ENCODE results near the gene SPATA31E1. TPM values are rescaled to one million over a fixed set of nuclear protein-coding genes. Genes with fewer than 3 reads are reported as not detected.

The SPATA31E1 gene
- total RNA-seq, 1 donor from 2014 or later: 0.71 TPM

DNA sequence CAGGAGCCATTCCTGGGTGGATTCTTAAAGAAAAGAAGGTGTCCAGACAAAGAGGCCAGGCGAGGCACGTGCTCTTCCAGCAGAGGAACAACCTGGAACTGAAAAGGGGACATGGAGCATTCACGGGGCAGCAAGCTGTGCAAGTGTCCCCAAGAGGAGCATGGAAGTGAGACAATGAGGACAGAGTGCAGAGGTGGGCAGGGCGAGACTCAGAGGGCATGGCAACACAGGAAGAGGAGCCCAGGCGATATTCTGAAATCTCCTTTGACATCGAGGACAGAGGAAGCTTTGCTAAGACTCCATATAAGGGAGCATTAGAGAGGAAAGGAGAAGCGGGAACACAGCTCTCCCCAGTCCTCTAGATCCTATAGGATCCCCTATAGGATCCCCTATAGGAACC lies 29.4 kb upstream of the SPATA31E1 start:
- H3K27me3 Mint-ChIP-seq (ENCODE audit: unreplicated experiment): peaks cover 11% of the 10 kb centered on the region
- peak overlapping the region; percentile 60 for H3K4me3 Mint-ChIP-seq (ENCODE audit: unreplicated experiment)
- H3K27ac Mint-ChIP-seq (ENCODE audit: unreplicated experiment): peak overlapping the region; percentile 91
- H3K4me1 Mint-ChIP-seq (ENCODE audit: low read depth, unreplicated experiment): peaks cover 24% of the 10 kb centered on the region
- TF ChIP-seq, protein P1, sequence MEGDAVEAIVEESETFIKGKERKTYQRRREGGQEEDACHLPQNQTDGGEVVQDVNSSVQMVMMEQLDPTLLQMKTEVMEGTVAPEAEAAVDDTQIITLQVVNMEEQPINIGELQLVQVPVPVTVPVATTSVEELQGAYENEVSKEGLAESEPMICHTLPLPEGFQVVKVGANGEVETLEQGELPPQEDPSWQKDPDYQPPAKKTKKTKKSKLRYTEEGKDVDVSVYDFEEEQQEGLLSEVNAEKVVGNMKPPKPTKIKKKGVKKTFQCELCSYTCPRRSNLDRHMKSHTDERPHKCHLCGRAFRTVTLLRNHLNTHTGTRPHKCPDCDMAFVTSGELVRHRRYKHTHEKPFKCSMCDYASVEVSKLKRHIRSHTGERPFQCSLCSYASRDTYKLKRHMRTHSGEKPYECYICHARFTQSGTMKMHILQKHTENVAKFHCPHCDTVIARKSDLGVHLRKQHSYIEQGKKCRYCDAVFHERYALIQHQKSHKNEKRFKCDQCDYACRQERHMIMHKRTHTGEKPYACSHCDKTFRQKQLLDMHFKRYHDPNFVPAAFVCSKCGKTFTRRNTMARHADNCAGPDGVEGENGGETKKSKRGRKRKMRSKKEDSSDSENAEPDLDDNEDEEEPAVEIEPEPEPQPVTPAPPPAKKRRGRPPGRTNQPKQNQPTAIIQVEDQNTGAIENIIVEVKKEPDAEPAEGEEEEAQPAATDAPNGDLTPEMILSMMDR (IDR thresholded peaks at IDR 0.05; ENCODE audit: partially characterized antibody, unreplicated experiment): no peak
- H3K9me3 Mint-ChIP-seq (ENCODE audit: unreplicated experiment): peaks cover 20% of the 10 kb centered on the region
- no peaks in the 10 kb centered on the region for H3K36me3 Mint-ChIP-seq (ENCODE audit: unreplicated experiment)
- no peak for DNase-seq

DNA sequence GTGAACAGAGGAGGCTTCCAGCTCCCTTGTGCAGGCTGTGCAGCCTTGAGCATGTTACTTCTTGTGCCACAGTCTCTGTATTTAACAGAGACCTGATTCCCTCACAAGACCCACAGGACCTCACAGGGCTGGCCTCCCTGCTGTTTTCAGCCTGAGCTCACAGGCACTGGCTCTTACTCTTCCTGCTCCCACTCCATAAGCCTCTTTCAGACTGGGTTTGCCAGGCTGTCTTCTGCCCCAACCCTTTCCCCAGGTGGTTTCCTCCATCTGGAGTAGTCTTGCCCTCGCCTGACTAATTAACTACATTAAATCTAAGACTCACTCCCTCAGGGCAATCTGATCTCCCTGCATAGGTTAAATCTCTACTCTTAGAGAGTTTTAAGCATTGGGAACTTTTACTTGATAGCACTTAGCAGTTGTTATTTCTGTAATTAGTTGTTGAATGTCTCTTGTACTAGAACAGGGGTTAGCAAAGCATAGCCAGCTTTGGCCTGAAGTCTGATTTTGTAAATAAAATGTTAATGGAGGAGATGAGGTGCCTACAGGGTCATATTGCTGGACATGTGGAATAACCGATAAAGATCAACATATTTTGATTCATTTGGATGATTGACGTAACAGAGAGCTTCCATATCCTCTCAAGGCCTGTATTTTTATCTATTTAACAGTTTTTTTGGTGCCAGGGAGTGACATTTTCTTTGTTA lies 28.6 kb upstream of the SPATA31E1 start:
- H3K27me3 Mint-ChIP-seq (ENCODE audit: unreplicated experiment): peaks cover 11% of the 10 kb centered on the region
- peak overlapping the region; percentile 91 for H3K27ac Mint-ChIP-seq (ENCODE audit: unreplicated experiment)
- peak overlapping the region; percentile 56 for H3K4me3 Mint-ChIP-seq (ENCODE audit: unreplicated experiment)
- peaks cover 20% of the 10 kb centered on the region for H3K9me3 Mint-ChIP-seq (ENCODE audit: unreplicated experiment)
- peaks cover 4% of the 10 kb centered on the region for H3K36me3 Mint-ChIP-seq (ENCODE audit: unreplicated experiment)
- DNase-seq: no peak
- peaks cover 24% of the 10 kb centered on the region for H3K4me1 Mint-ChIP-seq (ENCODE audit: low read depth, unreplicated experiment)
- TF ChIP-seq, protein P1 (IDR thresholded peaks at IDR 0.05; ENCODE audit: partially characterized antibody, unreplicated experiment): no peak

DNA sequence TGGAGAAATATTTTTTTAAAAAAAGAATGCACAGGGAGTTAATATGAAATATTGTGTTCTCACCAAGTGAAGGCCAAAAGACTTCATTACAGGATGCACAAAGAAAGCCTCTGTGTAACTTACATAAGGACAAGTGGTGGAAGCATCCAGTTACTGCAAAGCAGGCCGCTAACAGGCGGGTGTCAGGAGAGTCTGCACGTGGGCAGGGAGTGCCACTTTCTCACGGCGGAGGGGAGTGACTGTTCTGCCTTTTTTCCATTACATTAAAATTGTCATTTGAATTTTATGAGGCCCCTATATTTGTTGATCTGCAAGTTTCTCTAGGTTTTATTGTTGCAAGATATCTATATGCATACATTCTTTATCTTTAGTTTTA lies 28.1 kb upstream of the SPATA31E1 start:
- peaks cover 10% of the 10 kb centered on the region for H3K36me3 Mint-ChIP-seq (ENCODE audit: unreplicated experiment)
- H3K27me3 Mint-ChIP-seq (ENCODE audit: unreplicated experiment): peaks cover 11% of the 10 kb centered on the region
- TF ChIP-seq, protein P1 (IDR thresholded peaks at IDR 0.05; ENCODE audit: partially characterized antibody, unreplicated experiment): no peak
- H3K27ac Mint-ChIP-seq (ENCODE audit: unreplicated experiment): peak overlapping the region; percentile 91
- H3K9me3 Mint-ChIP-seq (ENCODE audit: unreplicated experiment): peaks cover 20% of the 10 kb centered on the region
- H3K4me3 Mint-ChIP-seq (ENCODE audit: unreplicated experiment): no peak overlapping the region
- DNase-seq: no peak
- peaks cover 24% of the 10 kb centered on the region for H3K4me1 Mint-ChIP-seq (ENCODE audit: low read depth, unreplicated experiment)

- TF ChIP-seq, protein P1 (IDR thresholded peaks at IDR 0.05; ENCODE audit: partially characterized antibody, unreplicated experiment): no peak
- Mint-ChIP-seq H3K27ac (ENCODE audit: unreplicated experiment) (peak overlapping the region; percentile 67), H3K4me3 (ENCODE audit: unreplicated experiment) (no peak overlapping the region), H3K36me3 (ENCODE audit: unreplicated experiment) (peaks cover 10% of the 10 kb centered on the region), H3K4me1 (ENCODE audit: low read depth, unreplicated experiment) (peaks cover 24% of the 10 kb centered on the region), H3K27me3 (ENCODE audit: unreplicated experiment) (peaks cover 11% of the 10 kb centered on the region), H3K9me3 (ENCODE audit: unreplicated experiment) (peaks cover 20% of the 10 kb centered on the region)
- DNase-seq: no peak
Observed at GRCh38 chr9:87855061-87855460, 27.6 kb upstream of the SPATA31E1 start.

GRCh38 chr9:87857141-87857947 lies 25.3 kb upstream of the SPATA31E1 start:
- Mint-ChIP-seq H3K4me1 (ENCODE audit: low read depth, unreplicated experiment) (peaks cover 24% of the 10 kb centered on the region), H3K9me3 (ENCODE audit: unreplicated experiment) (peaks cover 27% of the 10 kb centered on the region), H3K27me3 (ENCODE audit: unreplicated experiment) (peaks cover 11% of the 10 kb centered on the region), H3K36me3 (ENCODE audit: unreplicated experiment) (peaks cover 30% of the 10 kb centered on the region), H3K27ac (ENCODE audit: unreplicated experiment) (no peak overlapping the region), H3K4me3 (ENCODE audit: unreplicated experiment) (no peak overlapping the region)
- no peak for DNase-seq
- TF ChIP-seq, protein P1 (IDR thresholded peaks at IDR 0.05; ENCODE audit: partially characterized antibody, unreplicated experiment): no peak
